ENCODE measurements around the gene CTNNA3. TPM values are rescaled to one million over a fixed set of nuclear protein-coding genes. Genes with fewer than 3 reads are reported as not detected.

CTNNA3 gene
- total RNA-seq, 1 experiment from 2014 or later, result 0.32 TPM

DNA sequence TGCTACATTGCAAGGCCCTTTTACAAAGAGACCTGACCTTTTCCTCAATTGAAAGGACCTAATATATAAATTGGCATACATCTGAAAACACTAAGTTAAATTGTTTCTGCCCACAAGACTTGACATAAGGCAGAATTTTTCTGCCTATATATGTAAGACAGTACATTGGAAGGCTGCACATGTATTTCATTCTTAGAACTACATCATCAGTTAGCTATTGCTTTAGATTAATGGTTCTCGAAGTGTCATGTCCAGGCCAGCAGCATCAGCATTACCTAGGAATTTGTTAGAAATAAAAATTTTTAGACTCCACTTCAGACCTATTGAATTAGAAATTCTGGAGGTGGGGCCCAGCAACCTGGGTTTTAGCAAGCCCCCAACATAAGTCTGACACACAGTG lies 396.2 kb downstream of the CTNNA3 start:
- POLR2A ChIA-PET, result no interaction called here
- no peak for ATAC-seq
- RAD21 ChIA-PET (ENCODE audit: low non-redundant PET in 1 of 2, low total read pairs in 2 of 2, uncharacterized antibody in 2 of 2, unreplicated experiment in 2 of 2), result no interaction called here

More for the DNA sequence above, 396.2 kb downstream of the CTNNA3 start:
- no peak overlapping the region for H3K9ac ChIP-seq (ENCODE audit: low read length)
- no peak overlapping the region for H3K4me2 ChIP-seq (ENCODE audit: low read length)
- no peak for DNase-seq (ENCODE audit: low read depth, low spot score)
- no peaks in the 10 kb centered on the region for H3K4me1 ChIP-seq (ENCODE audit: control insufficient read depth in 1 of 2, insufficient read depth in 2 of 2, low read length in 2 of 2)
- H3K79me2 ChIP-seq (ENCODE audit: insufficient read depth, low read length), result no peaks in the 10 kb centered on the region
- intact Hi-C loops (cut with micrococcal nuclease), result loop anchor here (10.0 kb wide), 1 partner anchor 365 kb away; no protein-coding TSS in a partner anchor
- H3K27ac ChIP-seq (ENCODE audit: low read depth, low read length), result no peak overlapping the region
- TF ChIP-seq, protein P1, sequence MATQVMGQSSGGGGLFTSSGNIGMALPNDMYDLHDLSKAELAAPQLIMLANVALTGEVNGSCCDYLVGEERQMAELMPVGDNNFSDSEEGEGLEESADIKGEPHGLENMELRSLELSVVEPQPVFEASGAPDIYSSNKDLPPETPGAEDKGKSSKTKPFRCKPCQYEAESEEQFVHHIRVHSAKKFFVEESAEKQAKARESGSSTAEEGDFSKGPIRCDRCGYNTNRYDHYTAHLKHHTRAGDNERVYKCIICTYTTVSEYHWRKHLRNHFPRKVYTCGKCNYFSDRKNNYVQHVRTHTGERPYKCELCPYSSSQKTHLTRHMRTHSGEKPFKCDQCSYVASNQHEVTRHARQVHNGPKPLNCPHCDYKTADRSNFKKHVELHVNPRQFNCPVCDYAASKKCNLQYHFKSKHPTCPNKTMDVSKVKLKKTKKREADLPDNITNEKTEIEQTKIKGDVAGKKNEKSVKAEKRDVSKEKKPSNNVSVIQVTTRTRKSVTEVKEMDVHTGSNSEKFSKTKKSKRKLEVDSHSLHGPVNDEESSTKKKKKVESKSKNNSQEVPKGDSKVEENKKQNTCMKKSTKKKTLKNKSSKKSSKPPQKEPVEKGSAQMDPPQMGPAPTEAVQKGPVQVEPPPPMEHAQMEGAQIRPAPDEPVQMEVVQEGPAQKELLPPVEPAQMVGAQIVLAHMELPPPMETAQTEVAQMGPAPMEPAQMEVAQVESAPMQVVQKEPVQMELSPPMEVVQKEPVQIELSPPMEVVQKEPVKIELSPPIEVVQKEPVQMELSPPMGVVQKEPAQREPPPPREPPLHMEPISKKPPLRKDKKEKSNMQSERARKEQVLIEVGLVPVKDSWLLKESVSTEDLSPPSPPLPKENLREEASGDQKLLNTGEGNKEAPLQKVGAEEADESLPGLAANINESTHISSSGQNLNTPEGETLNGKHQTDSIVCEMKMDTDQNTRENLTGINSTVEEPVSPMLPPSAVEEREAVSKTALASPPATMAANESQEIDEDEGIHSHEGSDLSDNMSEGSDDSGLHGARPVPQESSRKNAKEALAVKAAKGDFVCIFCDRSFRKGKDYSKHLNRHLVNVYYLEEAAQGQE (IDR thresholded peaks at IDR 0.05; ENCODE audit: low read depth), result no peak
- TF ChIP-seq ZBTB33 (IDR thresholded peaks at IDR 0.05; ENCODE audit: extremely low read depth, insufficient replicate concordance, low read length), result no peak
- no peak for TF ChIP-seq EZH2 (IDR thresholded peaks at IDR 0.05)
- H3K36me3 ChIP-seq (ENCODE audit: control insufficient read depth in 1 of 2, insufficient read depth in 2 of 2, low read length in 2 of 2), result no peaks in the 10 kb centered on the region
- no peak overlapping the region for H3K4me3 ChIP-seq (replicated peaks in 1 of 2; ENCODE audit: low read depth in 1 of 2, low read length in 2 of 2)
- H4K20me1 ChIP-seq (ENCODE audit: insufficient read depth), result no peaks in the 10 kb centered on the region
- no peaks in the 10 kb centered on the region for H3K9me2 ChIP-seq (ENCODE audit: insufficient read depth)
- H2AFZ ChIP-seq (ENCODE audit: low read depth, low read length, poor library complexity, severe bottlenecking), result no peak overlapping the region
- CTCF ChIA-PET, result no interaction called here
- no peaks in the 10 kb centered on the region for H3K27me3 ChIP-seq (ENCODE audit: insufficient read depth, low read length)
- no TSS peak for BruUV-seq (replicated peaks)
- H3K9me3 ChIP-seq (ENCODE audit: control insufficient read depth in 1 of 2, insufficient read depth in 1 of 2, low read depth in 1 of 2, low read length in 2 of 2), result no peaks in the 10 kb centered on the region
